GM12878 (cell line): Measurements from ENCODE around the gene RAB15. TPM values are rescaled to one million over a fixed set of nuclear protein-coding genes. Genes with fewer than 3 reads are reported as not detected.

Experiments
- ATAC-seq: fragments of 200-7000 bp; cut with Tn5 transposase; 3 replicates; pipeline ENCODE4 v1.9.1; 2020; ENCODE audit warnings: mild to moderate bottlenecking, moderate library complexity
- BruUV-seq: library from RNA; stranded (reverse); fragments of 400-500 nt; replicated peaks from 2 replicates; lab custom pipeline; 2021; lab: Mats Ljungman, UMichigan
- CTCF ChIA-PET: fragments of 300-600 bp; sonication (Branson Sonifier 250); formaldehyde crosslinking; extraction: SDS; loops from one replicate; lab custom pipeline; 2021; ENCODE audit warnings: inconsistent platforms; lab: Yijun Ruan, JAX
- POLR2A ChIA-PET: fragments of 350-600 bp; formaldehyde crosslinking; extraction: SDS; loops from one replicate; lab custom pipeline; 2021; ENCODE audit warnings: inconsistent platforms; lab: Charles Lee
- RAD21 ChIA-PET: fragments of 300-600 bp; sonication (Branson Sonifier 250); formaldehyde crosslinking; loops from one replicate; lab custom pipeline; 2023; ENCODE audit warnings: antibody characterized with exemption; ENCODE audit not compliant: unreplicated experiment; lab: Charles Lee
- SMC1A ChIA-PET: fragments of 300-600 bp; sonication (Branson Sonifier 250); formaldehyde crosslinking; loops from one replicate; lab custom pipeline; 2023; ENCODE audit not compliant: unreplicated experiment, uncharacterized antibody; lab: Charles Lee
- DNase-seq: peaks from one replicate; pipeline ENCODE4 v3.0.0-alpha.2; 2011; ENCODE audit warnings: low read depth, low spot score
- FAIRE-seq: peaks from 3 replicates; lab custom pipeline; 2011; peaks lifted over from hg19 to GRCh38; lab: Jason Lieb, UNC
- H2AFZ ChIP-seq: 2 replicates; pipeline ENCODE4 v1.6.0; 2011; ENCODE audit warnings: low read depth, low read length, control low read depth; ENCODE audit not compliant: control insufficient read depth
- H3K27ac ChIP-seq: 2 replicates; pipeline ENCODE4 v1.5.1; 2011; ENCODE audit warnings: control low read depth; ENCODE audit not compliant: control insufficient read depth, insufficient read depth
- H3K27me3 ChIP-seq, 2 experiments: replicated peaks in 1 of 2; 2 replicates each; pipeline versions ENCODE4 v1.6.0 to v1.6.1; 2011; ENCODE audit warnings: low read length in 1 of 2; ENCODE audit not compliant: control insufficient read depth in 2 of 2, insufficient read depth in 2 of 2
- H3K36me3 ChIP-seq, 2 experiments: 2 replicates each; pipeline ENCODE4 v1.5.1; 2011; ENCODE audit warnings: low read length in 1 of 2; ENCODE audit not compliant: control insufficient read depth in 2 of 2, insufficient read depth in 2 of 2
- H3K4me1 ChIP-seq: 2 replicates; pipeline ENCODE4 v1.6.1; 2011; ENCODE audit warnings: mild to moderate bottlenecking, low read length, moderate library complexity, mixed read lengths; ENCODE audit not compliant: control insufficient read depth, insufficient read depth
- H3K4me2 ChIP-seq: 2 replicates; pipeline ENCODE4 v1.6.0; 2011; ENCODE audit warnings: control low read depth; ENCODE audit not compliant: control insufficient read depth, insufficient read depth
- H3K4me3 ChIP-seq: fragments of 200-600 bp; sonication (generic); 2 replicates; pipeline ENCODE4 v1.5.1; 2016
- H3K79me2 ChIP-seq: 2 replicates; pipeline ENCODE4 v1.6.0; 2011; ENCODE audit warnings: low read length; ENCODE audit not compliant: control insufficient read depth, insufficient read depth
- H3K9ac ChIP-seq: 2 replicates; pipeline ENCODE4 v1.8.0; 2011; ENCODE audit warnings: low read length, control low read depth, mixed read lengths; ENCODE audit not compliant: control insufficient read depth, insufficient read depth
- H3K9me3 ChIP-seq: replicated peaks from 3 replicates; pipeline ENCODE4 v1.5.1; 2011; ENCODE audit warnings: mild to moderate bottlenecking, low read length; ENCODE audit not compliant: control insufficient read depth, insufficient read depth
- H4K20me1 ChIP-seq: 2 replicates; pipeline ENCODE4 v1.6.0; 2011; ENCODE audit not compliant: control insufficient read depth, insufficient read depth
- ATF2 ChIP-seq: IDR thresholded peaks from 2 replicates; pipeline ENCODE4 v1.6.1; 2012; ENCODE audit warnings: low read length, inconsistent platforms
- CBX5 ChIP-seq: sonication (generic); IDR thresholded peaks from 2 replicates; pipeline ENCODE4 v1.6.1; 2016; ENCODE audit warnings: low read depth, moderate library complexity, mild to moderate bottlenecking, inconsistent platforms
- E2F4 ChIP-seq: IDR thresholded peaks from 2 replicates; pipeline ENCODE4 v1.6.1; 2012; ENCODE audit warnings: low read depth, low read length, improper control_type of control experiment
- E4F1 ChIP-seq: fragments of 450-650 bp; IDR thresholded peaks from 2 replicates; pipeline ENCODE4 v1.6.1; 2018; ENCODE audit warnings: borderline replicate concordance, mild to moderate bottlenecking; ENCODE audit not compliant: partially characterized antibody
- IRF5 ChIP-seq: fragments of 450-650 bp; IDR thresholded peaks from 2 replicates; pipeline ENCODE4 v1.6.1; 2017; ENCODE audit warnings: borderline replicate concordance
- KAT2A ChIP-seq: conservative IDR thresholded peaks from 2 replicates; pipeline ENCODE4 v1.6.1; 2011; ENCODE audit warnings: low read depth, low read length; ENCODE audit not compliant: control insufficient read depth
- MAX ChIP-seq: IDR thresholded peaks from 2 replicates; pipeline ENCODE4 v1.6.1; 2012; ENCODE audit warnings: low read depth, low read length, improper control_type of control experiment
- MLLT1 ChIP-seq: fragments of 450-650 bp; IDR thresholded peaks from 2 replicates; pipeline ENCODE4 v1.6.1; 2016; ENCODE audit warnings: mild to moderate bottlenecking
- SMAD1 ChIP-seq: fragments of 450-650 bp; IDR thresholded peaks from 2 replicates; pipeline ENCODE4 v1.6.1; 2018; ENCODE audit warnings: mild to moderate bottlenecking, low read depth; ENCODE audit not compliant: partially characterized antibody
- SREBF1 ChIP-seq: IDR thresholded peaks from 2 replicates; pipeline ENCODE4 v1.6.1; 2012; ENCODE audit warnings: mild to moderate bottlenecking, low read length
- TBL1XR1 ChIP-seq: IDR thresholded peaks from 2 replicates; pipeline ENCODE4 v1.6.1; 2012; ENCODE audit warnings: low read depth, low read length, improper control_type of control experiment
- WGBS: methylation state at CpG from one replicate; pipeline ENCODE4 v1.1.6; 2016; ENCODE audit warnings: low lambda C conversion rate; ENCODE audit not compliant: insufficient replicate concordance, insufficient coverage; ENCODE audit errors: missing lambda C conversion rate; 5-methylcytosine and 5-hydroxymethylcytosine counted together
- in situ Hi-C: fragments of 300-500 bp; cut with MboI; formaldehyde crosslinking; loops from 9 replicates; pipeline ENCODE4 v1.14.3; 2018; ENCODE audit warnings: mixed read lengths
- intact Hi-C: fragments of 100-400 bp; cut with micrococcal nuclease; formaldehyde crosslinking; loops from one replicate; pipeline ENCODE4 v1.14.2; 2022; ENCODE audit not compliant: unreplicated experiment
- polyA plus RNA-seq, 11 experiments: library from polyadenylated mRNA; depleted of rRNA in 4 of 11; unstranded in 6 of 11; stranded (reverse) in 5 of 11; fragments of >200 nt; fragmentation: Nextera tagmentation in 4 of 11; fragmentation: Illumina TruSeq in 1 of 11; extraction: Ambion mirVana in 4 of 11; extraction: Trizol in 1 of 11; gene quantifications; 1 replicate in 1 of 11; 2 replicates in 10 of 11; pipeline versions ENCODE4 v1.2.1 to v1.2.3, GENCODE V29; 2011 to 2016; ENCODE audit warnings: inconsistent platforms in 2 of 11, missing spikeins in 2 of 11, low read depth in 1 of 11
- total RNA-seq, 4 experiments: library from RNA; depleted of rRNA in 3 of 4; stranded (reverse); fragments of >200 nt in 3 of 4; fragmentation: Illumina TruSeq in 1 of 4; extraction: Trizol in 1 of 4; gene quantifications; 2 replicates each; pipeline versions ENCODE4 v1.2.1 to v1.2.3, GENCODE V29; 2013 to 2021

The RAB15 gene
- total and polyA plus RNA-seq, 10 of the 15 experiments (the other 5 are each of a cell fraction or from before 2014, with no cell fraction given): 0.32 to 3.9 (median 2.1) TPM

- no peak for TF ChIP-seq MLLT1
- TF ChIP-seq SMAD1: no peak
- no peak for TF ChIP-seq E4F1
Observed at GRCh38 chr14:65010211-65010931, 38.2 kb upstream of the RAB15 start (continued).

GRCh38 chr14:65007202-65007601, 35.1 kb upstream of the RAB15 start:
- ChIA-PET POLR2A (no interaction called here), RAD21 (no interaction called here), SMC1A (interaction anchor here (0.9 to 2.7 kb wide), 4 partner anchors 12 to 23 kb away, joined by 3 to 8 read pairs (median 4); partner anchors contain the start of gene FNTB), CTCF (interaction anchor here (1.1 to 1.2 kb wide), 2 partner anchors 13 to 21 kb away, joined by 3 to 5 read pairs; partner anchors contain the start of gene FNTB)
- ATAC-seq: no peak
- Histone ChIP-seq H3K4me1 (peaks cover 18% of the 10 kb centered on the region), H3K36me3 (peaks cover 10 to 16% of the 10 kb centered on the region in 2 experiments), H3K27me3 (no peaks in the 10 kb centered on the region), H2AFZ (no peak overlapping the region), H3K4me2 (no peak overlapping the region), H3K4me3 (no peak overlapping the region), H3K9ac (no peak overlapping the region), H4K20me1 (no peaks in the 10 kb centered on the region), H3K9me3 (no peaks in the 10 kb centered on the region), H3K27ac (no peak overlapping the region), H3K79me2 (peaks cover 12% of the 10 kb centered on the region)
- in situ Hi-C loops (no loop called here), intact Hi-C loops (no loop called here)
- 92% methylated on average over 1 of the region's 1 CpG for WGBS
- BruUV-seq: no TSS peak
- no peak for FAIRE-seq
- DNase-seq: no peak
- no peak for TF ChIP-seq IRF5
- no peak for TF ChIP-seq SREBF1
- no peak for TF ChIP-seq MAX
- TF ChIP-seq CBX5: no peak
- no peak for TF ChIP-seq ATF2
- no peak for TF ChIP-seq KAT2A
- no peak for TF ChIP-seq TBL1XR1
- no peak for TF ChIP-seq E2F4
